Endothelial cell of umbilical vein (primary cell): ENCODE results near the gene PROM1. TPM values are rescaled to one million over a fixed set of nuclear protein-coding genes. Genes with fewer than 3 reads are reported as not detected.

Experiments
- BruUV-seq: library from RNA; stranded (reverse); fragments of 400-500 nt; replicated peaks from 2 replicates; lab custom pipeline; 2021; lab: Mats Ljungman, UMichigan
- CTCF ChIA-PET: fragments of 300-600, 350-600 bp; sonication (Branson Sonifier 250); formaldehyde crosslinking; loops from one replicate; lab custom pipeline; 2021; ENCODE audit warnings: antibody characterized with exemption, inconsistent platforms; lab: Charles Lee
- POLR2A ChIA-PET: fragments of 300-600, 350-600 bp; sonication (Branson Sonifier 250); formaldehyde crosslinking; loops from one replicate; lab custom pipeline; 2021; ENCODE audit warnings: antibody characterized with exemption, inconsistent platforms; lab: Charles Lee
- DNase-seq: peaks from one replicate; pipeline ENCODE4 v3.0.0-alpha.2; 2011; ENCODE audit warnings: low read depth, low spot score
- FAIRE-seq: peaks from 2 replicates; lab custom pipeline; 2011; peaks lifted over from hg19 to GRCh38; lab: Jason Lieb, UNC
- H2AFZ ChIP-seq: 2 replicates; pipeline ENCODE4 v1.6.0; 2012; ENCODE audit warnings: low read depth, low read length, control low read depth, inconsistent platforms
- H3K27ac ChIP-seq: 2 replicates; pipeline ENCODE4 v1.5.1; 2011; ENCODE audit warnings: low read depth, mild to moderate bottlenecking, control low read depth, low read length, moderate library complexity; ENCODE audit not compliant: insufficient read depth
- H3K27me3 ChIP-seq, 2 experiments: 2 replicates each; pipeline versions ENCODE4 v1.6.0 to v1.6.1; 2011; ENCODE audit warnings: low read length in 2 of 2, mixed read lengths in 1 of 2; ENCODE audit not compliant: control insufficient read depth in 2 of 2, insufficient read depth in 2 of 2
- H3K36me3 ChIP-seq, 2 experiments: 2 replicates in 1 of 2; 3 replicates in 1 of 2; pipeline ENCODE4 v1.5.1; 2011; ENCODE audit warnings: low read length in 2 of 2, mild to moderate bottlenecking in 1 of 2, moderate library complexity in 1 of 2; ENCODE audit not compliant: control insufficient read depth in 2 of 2, insufficient read depth in 2 of 2; ENCODE audit errors: extremely low read depth in 1 of 2
- H3K4me1 ChIP-seq: 3 replicates; pipeline ENCODE4 v1.5.1; 2011; ENCODE audit warnings: mild to moderate bottlenecking, low read length; ENCODE audit not compliant: control insufficient read depth, insufficient read depth; ENCODE audit errors: extremely low read depth
- H3K4me2 ChIP-seq: 2 replicates; pipeline ENCODE4 v1.6.1; 2011; ENCODE audit warnings: low read length, control low read depth, mixed read lengths; ENCODE audit not compliant: insufficient read depth
- H3K4me3 ChIP-seq, 3 experiments: fragments of 200-600 bp in 1 of 3; sonication (generic), shearing (Covaris generic) in 1 of 3; replicated peaks in 1 of 3; 2 replicates each; pipeline ENCODE4 v1.5.1; 2011 to 2016; ENCODE audit warnings: control low read depth in 3 of 3, low read length in 3 of 3, mild to moderate bottlenecking in 2 of 3, inconsistent platforms in 1 of 3, low read depth in 1 of 3, moderate library complexity in 1 of 3; ENCODE audit not compliant: insufficient read depth in 1 of 3
- H3K79me2 ChIP-seq: 2 replicates; pipeline ENCODE4 v1.6.0; 2012; ENCODE audit warnings: low read length, inconsistent platforms; ENCODE audit not compliant: control insufficient read depth, insufficient read depth
- H3K9ac ChIP-seq: replicated peaks from 2 replicates; pipeline ENCODE3; 2011; ENCODE audit warnings: low read length, control low read depth; ENCODE audit not compliant: insufficient read depth; ENCODE audit errors: extremely low read depth
- H3K9me1 ChIP-seq: replicated peaks from 3 replicates; pipeline ENCODE4 v1.6.0; 2011; ENCODE audit warnings: mild to moderate bottlenecking, low read length; ENCODE audit not compliant: control insufficient read depth, insufficient read depth; ENCODE audit errors: extremely low read depth
- H3K9me3 ChIP-seq: replicated peaks from 2 replicates; pipeline ENCODE4 v1.5.1; 2012; ENCODE audit warnings: low read length, inconsistent platforms; ENCODE audit not compliant: control insufficient read depth, insufficient read depth
- H4K20me1 ChIP-seq: replicated peaks from 2 replicates; pipeline ENCODE3; 2011; ENCODE audit warnings: mild to moderate bottlenecking, low read length; ENCODE audit not compliant: control insufficient read depth, insufficient read depth; ENCODE audit errors: extremely low read depth
- CTCF ChIP-seq, 2 donors: IDR thresholded peaks; 1 replicate in 1 of 2; 2 replicates in 1 of 2; pipeline ENCODE4 v1.5.1; 2011; ENCODE audit warnings: low read length in 2 of 2, mild to moderate bottlenecking in 2 of 2, moderate library complexity in 2 of 2, control low read depth in 1 of 2, inconsistent platforms in 1 of 2, low read depth in 1 of 2; ENCODE audit not compliant: insufficient read depth in 1 of 2; ENCODE audit errors: extremely low read depth in 1 of 2
- EZH2 ChIP-seq: IDR thresholded peaks from 2 replicates; pipeline ENCODE4 v1.6.1; 2012; ENCODE audit warnings: borderline replicate concordance, low read depth, mild to moderate bottlenecking, moderate library complexity, low read length, inconsistent platforms; ENCODE audit not compliant: severe bottlenecking
- FOS ChIP-seq: IDR thresholded peaks from 2 replicates; pipeline ENCODE4 v1.6.1; 2011; ENCODE audit warnings: mild to moderate bottlenecking, low read length, moderate library complexity, borderline replicate concordance; ENCODE audit not compliant: insufficient read depth
- GATA2 ChIP-seq: IDR thresholded peaks from 2 replicates; pipeline ENCODE4 v1.7.0; 2011; ENCODE audit warnings: low read depth, mild to moderate bottlenecking, moderate library complexity, mixed read lengths, low read length; ENCODE audit not compliant: insufficient read length, insufficient read depth
- JUN ChIP-seq: IDR thresholded peaks from 2 replicates; pipeline ENCODE4 v1.6.1; 2011; ENCODE audit warnings: borderline replicate concordance, low read depth; ENCODE audit not compliant: insufficient read length, insufficient read depth
- MYC ChIP-seq: IDR thresholded peaks from one replicate; pipeline ENCODE4 v1.6.1; 2011; ENCODE audit warnings: mild to moderate bottlenecking, low read depth, low read length
- POLR2A ChIP-seq: IDR thresholded peaks from 2 replicates; pipeline ENCODE4 v1.6.1; 2012; ENCODE audit warnings: low read depth, mild to moderate bottlenecking, control low read depth, low read length
- POLR2AphosphoS5 ChIP-seq: IDR thresholded peaks from 2 replicates; pipeline ENCODE4 v1.6.1; 2012; ENCODE audit warnings: low read depth, mild to moderate bottlenecking, control low read depth, low read length, moderate library complexity; ENCODE audit not compliant: insufficient read depth
- dilution Hi-C: fragments of 300-500 bp; cut with MboI; formaldehyde crosslinking; loops from one replicate; pipeline ENCODE4 v1.15.0; 2019; ENCODE audit warnings: low sequenced_read_pairs; ENCODE audit not compliant: extremely low pct_ligation_motif_present
- intact Hi-C: fragments of 100-400 bp; cut with micrococcal nuclease; formaldehyde crosslinking; loops from one replicate; pipeline ENCODE4 v1.10.0; 2022
- polyA plus RNA-seq, 4 experiments: library from polyadenylated mRNA; depleted of rRNA in 3 of 4; stranded (reverse) in 3 of 4; unstranded in 1 of 4; fragments of >200 nt; gene quantifications; 2 replicates each; pipeline versions ENCODE4 v1.2.1 to v1.2.3, GENCODE V29; 2011 to 2012; ENCODE audit warnings: missing spikeins in 1 of 4
- total RNA-seq: library from RNA; stranded (reverse); gene quantifications from 2 replicates; pipeline ENCODE4 v1.2.3, GENCODE V29; 2021
- TF ChIP-seq, protein P1 (sequence below): IDR thresholded peaks from 2 replicates; pipeline ENCODE4 v1.6.1; 2011; ENCODE audit not compliant: insufficient read depth, insufficient read length

Gene PROM1
- total and polyA plus RNA-seq, 2 donors (not counting 3 experiments of a cell fraction or from before 2014, with no cell fraction given) = 0.36 to 1.7 TPM

- no peaks in the 10 kb centered on the region for H3K27me3 ChIP-seq
- H2AFZ ChIP-seq = no peak overlapping the region
- H3K4me1 ChIP-seq = no peaks in the 10 kb centered on the region
- no peak for DNase-seq
- H3K27ac ChIP-seq = no peak overlapping the region
- H3K9ac ChIP-seq = no peak overlapping the region
- dilution Hi-C loops (no loop called here), intact Hi-C loops (no loop called here)
- H3K4me2 ChIP-seq = no peak overlapping the region
- FAIRE-seq = no peak
- ChIA-PET CTCF (interaction anchor here (0.6 to 2.7 kb wide), 2 partner anchors 69 to 146 kb away, joined by 3 to 21 read pairs; no protein-coding TSS in a partner anchor), POLR2A (no interaction called here)
- no TSS peak for BruUV-seq
- no peaks in the 10 kb centered on the region for H3K36me3 ChIP-seq
- H4K20me1 ChIP-seq = no peaks in the 10 kb centered on the region
- H3K9me3 ChIP-seq = no peaks in the 10 kb centered on the region
- no peaks in the 10 kb centered on the region for H3K79me2 ChIP-seq
- no peak overlapping the region for H3K4me3 ChIP-seq
- TF ChIP-seq FOS (no peak), CTCF (IDR thresholded peaks at IDR 0.05; ENCODE audit: extremely low read depth in 1 of 2, insufficient read depth in 1 of 2, low read depth in 1 of 2, low read length in 2 of 2) (no peak), EZH2 (no peak), POLR2A (no peak)
- H3K9me1 ChIP-seq = no peaks in the 10 kb centered on the region
These were observed 132.0 kb downstream of the PROM1 start for GRCh38 chr4:15951781-15952180.

DNA sequence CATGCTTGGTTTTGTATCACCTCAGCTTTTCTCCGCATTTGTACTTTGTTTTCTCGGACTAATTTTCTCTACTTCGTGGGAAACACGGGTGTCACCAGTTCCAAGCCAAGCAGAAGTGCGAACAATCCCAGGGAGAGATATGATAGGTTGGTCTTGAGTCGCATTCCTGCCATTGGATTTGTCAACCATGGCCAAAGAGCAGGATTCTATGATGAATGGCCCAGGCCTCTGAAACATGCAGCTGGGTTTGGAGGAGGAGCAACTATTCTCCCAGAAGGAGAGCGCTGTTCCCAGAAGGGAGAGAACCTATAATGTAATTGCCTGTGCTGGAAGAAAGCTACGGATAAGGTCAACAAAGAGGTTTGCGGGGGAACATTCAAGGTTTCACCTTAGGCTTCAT, 135.0 kb downstream of the PROM1 start:
- H3K27ac ChIP-seq = no peak overlapping the region
- DNase-seq = no peak
- ChIA-PET CTCF (interaction anchor here (1.2 to 1.3 kb wide), 2 partner anchors 66 to 143 kb away, joined by 3 to 4 read pairs; no protein-coding TSS in a partner anchor), POLR2A (no interaction called here)
- no peaks in the 10 kb centered on the region for H3K36me3 ChIP-seq
- H3K27me3 ChIP-seq = peaks cover 0 to 2% of the 10 kb centered on the region in 2 experiments
- BruUV-seq = no TSS peak
- no peak overlapping the region for H3K4me2 ChIP-seq
- dilution Hi-C loops = no loop called here
- intact Hi-C loops = no loop called here
- H3K4me3 ChIP-seq = no peak overlapping the region
- no peak for TF ChIP-seq FOS
- TF ChIP-seq POLR2AphosphoS5 = no peak
- no peak for TF ChIP-seq JUN
- TF ChIP-seq CTCF (IDR thresholded peaks at IDR 0.05; ENCODE audit: extremely low read depth in 1 of 2, insufficient read depth in 1 of 2, low read depth in 1 of 2, low read length in 2 of 2) = no peak
- TF ChIP-seq MYC = no peak
- TF ChIP-seq, protein P1, sequence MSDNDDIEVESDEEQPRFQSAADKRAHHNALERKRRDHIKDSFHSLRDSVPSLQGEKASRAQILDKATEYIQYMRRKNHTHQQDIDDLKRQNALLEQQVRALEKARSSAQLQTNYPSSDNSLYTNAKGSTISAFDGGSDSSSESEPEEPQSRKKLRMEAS = no peak
- no peak for TF ChIP-seq POLR2A
- no peak for TF ChIP-seq EZH2
- TF ChIP-seq GATA2 = no peak
- H3K4me1 ChIP-seq = no peaks in the 10 kb centered on the region
- no peaks in the 10 kb centered on the region for H3K79me2 ChIP-seq
- no peaks in the 10 kb centered on the region for H3K9me3 ChIP-seq
- no peaks in the 10 kb centered on the region for H3K9me1 ChIP-seq
- no peak for FAIRE-seq
- H4K20me1 ChIP-seq = no peaks in the 10 kb centered on the region
- H3K9ac ChIP-seq = no peak overlapping the region
- H2AFZ ChIP-seq = no peak overlapping the region
